Prostate gland (tissue), 2 donors: ENCODE results near the gene RCVRN. TPM values are rescaled to one million over a fixed set of nuclear protein-coding genes. Genes with fewer than 3 reads are reported as not detected.

Source experiments
- DNase-seq: peaks from one replicate; pipeline ENCODE4 v3.0.0-alpha.2; 2019; ENCODE audit warnings: low spot score
- H3K27ac ChIP-seq, 2 donors: fragments of 200-600 bp; sonication (generic); 2 replicates each; pipeline ENCODE4 v1.5.1; 2017 to 2019
- H3K27me3 ChIP-seq: fragments of 200-600 bp; sonication (generic); replicated peaks from 2 replicates; pipeline ENCODE4 v1.5.1; 2019; ENCODE audit not compliant: insufficient read depth
- H3K36me3 ChIP-seq, 2 donors: fragments of 200-600 bp; sonication (generic); 1 replicate in 1 of 2; 2 replicates in 1 of 2; pipeline versions ENCODE4 v1.5.1 to v1.8.1; 2017 to 2019
- H3K4me1 ChIP-seq: fragments of 200-600 bp; sonication (generic); replicated peaks from 2 replicates; pipeline ENCODE4 v1.5.1; 2019
- H3K4me3 ChIP-seq, 2 donors: fragments of 200-600 bp; sonication (generic); 2 replicates each; pipeline ENCODE4 v1.5.1; 2017 to 2019
- H3K9me3 ChIP-seq: fragments of 200-600 bp; sonication (generic); 2 replicates; pipeline ENCODE4 v1.5.1; 2017
- POLR2A ChIP-seq: fragments of 450-650 bp; IDR thresholded peaks from one replicate; pipeline ENCODE4 v1.6.1; 2016; ENCODE audit warnings: antibody characterized with exemption, mild to moderate bottlenecking
- POLR2AphosphoS5 ChIP-seq: sonication (generic); formaldehyde crosslinking; IDR thresholded peaks from one replicate; pipeline ENCODE4 v1.6.1; 2017; ENCODE audit warnings: antibody characterized with exemption
- whole genome bisulfite sequencing: methylation state at CpG from one replicate; pipeline ENCODE4 v1.1.5; 2018; 5-methylcytosine and 5-hydroxymethylcytosine counted together
- intact Hi-C: fragments of 100-400 bp; cut with DNase I; formaldehyde crosslinking; loops from one replicate; pipeline ENCODE4 v1.14.2; 2022
- total RNA-seq, 2 donors: library from RNA; depleted of rRNA; stranded (reverse); fragments of >200 nt; gene quantifications; one replicate each; pipeline ENCODE4 v1.1.0, GENCODE V29; 2016
- TF ChIP-seq, protein P1 (sequence below), 4 experiments: fragments of 200-600 bp in 2 of 4; fragments of 450-650 bp in 2 of 4; sonication (generic) in 2 of 4; IDR thresholded peaks; 1 replicate in 3 of 4; 2 replicates in 1 of 4; pipeline ENCODE4 v1.5.1; 2016 to 2019; ENCODE audit warnings: antibody characterized with exemption in 4 of 4, mild to moderate bottlenecking in 2 of 4, moderate library complexity in 2 of 4

The RCVRN gene
- total RNA-seq, 2 donors from 2014 or later: 0.23 TPM; not detected in 1

- 53% methylated on average over 3 of the region's 3 CpGs for WGBS
Observed at GRCh38 chr17:9868552-9868951, 36.5 kb downstream of the RCVRN start.

DNA sequence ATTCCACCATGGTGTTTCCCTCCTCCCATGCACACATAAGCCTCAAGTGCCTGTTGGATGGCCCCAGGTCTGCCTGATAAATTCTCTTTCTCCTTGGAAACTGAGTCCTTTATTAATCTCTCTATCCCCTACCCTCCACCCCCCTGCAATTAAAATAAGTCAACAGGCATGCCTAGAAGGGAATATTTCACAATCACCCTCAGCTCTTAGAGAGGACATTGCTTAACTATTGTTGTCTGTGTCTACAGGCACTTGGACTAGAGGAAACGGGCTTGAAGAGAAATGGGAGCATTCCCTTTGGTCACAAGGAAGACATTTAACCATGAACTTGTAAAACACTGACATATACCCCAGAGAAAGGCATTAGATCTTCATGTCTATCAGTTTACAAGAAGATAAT is 39.5 kb downstream of the RCVRN start:
- Histone ChIP-seq H3K9me3 (no peaks in the 10 kb centered on the region), H3K27ac (no peak overlapping the region), H3K36me3 (no peaks in the 10 kb centered on the region), H3K27me3 (no peaks in the 10 kb centered on the region), H3K4me3 (no peak overlapping the region), H3K4me1 (no peaks in the 10 kb centered on the region)
- 50% methylated on average over 1 of the region's 1 CpG for WGBS
- intact Hi-C loops: no loop called here
- DNase-seq: no peak
- TF ChIP-seq POLR2A (no peak), POLR2AphosphoS5 (no peak)
- TF ChIP-seq, protein P1, sequence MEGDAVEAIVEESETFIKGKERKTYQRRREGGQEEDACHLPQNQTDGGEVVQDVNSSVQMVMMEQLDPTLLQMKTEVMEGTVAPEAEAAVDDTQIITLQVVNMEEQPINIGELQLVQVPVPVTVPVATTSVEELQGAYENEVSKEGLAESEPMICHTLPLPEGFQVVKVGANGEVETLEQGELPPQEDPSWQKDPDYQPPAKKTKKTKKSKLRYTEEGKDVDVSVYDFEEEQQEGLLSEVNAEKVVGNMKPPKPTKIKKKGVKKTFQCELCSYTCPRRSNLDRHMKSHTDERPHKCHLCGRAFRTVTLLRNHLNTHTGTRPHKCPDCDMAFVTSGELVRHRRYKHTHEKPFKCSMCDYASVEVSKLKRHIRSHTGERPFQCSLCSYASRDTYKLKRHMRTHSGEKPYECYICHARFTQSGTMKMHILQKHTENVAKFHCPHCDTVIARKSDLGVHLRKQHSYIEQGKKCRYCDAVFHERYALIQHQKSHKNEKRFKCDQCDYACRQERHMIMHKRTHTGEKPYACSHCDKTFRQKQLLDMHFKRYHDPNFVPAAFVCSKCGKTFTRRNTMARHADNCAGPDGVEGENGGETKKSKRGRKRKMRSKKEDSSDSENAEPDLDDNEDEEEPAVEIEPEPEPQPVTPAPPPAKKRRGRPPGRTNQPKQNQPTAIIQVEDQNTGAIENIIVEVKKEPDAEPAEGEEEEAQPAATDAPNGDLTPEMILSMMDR (IDR thresholded peaks at IDR 0.05): no peak

More at GRCh38 chr17:9868552-9868951, 36.5 kb downstream of the RCVRN start:
- Histone ChIP-seq H3K9me3 (no peaks in the 10 kb centered on the region), H3K4me1 (no peaks in the 10 kb centered on the region), H3K27ac (no peak overlapping the region), H3K36me3 (no peaks in the 10 kb centered on the region), H3K27me3 (no peaks in the 10 kb centered on the region), H3K4me3 (no peak overlapping the region)
- DNase-seq: no peak
- TF ChIP-seq, protein P1 (IDR thresholded peaks at IDR 0.05): no peak
- TF ChIP-seq POLR2A (no peak), POLR2AphosphoS5 (no peak)
- intact Hi-C loops: no loop called here

- TF ChIP-seq POLR2AphosphoS5 (no peak), POLR2A (no peak)
- TF ChIP-seq, protein P1 (IDR thresholded peaks at IDR 0.05): no peak
- intact Hi-C loops: no loop called here
- Histone ChIP-seq H3K9me3 (no peaks in the 10 kb centered on the region), H3K27ac (no peak overlapping the region), H3K27me3 (no peaks in the 10 kb centered on the region), H3K36me3 (no peaks in the 10 kb centered on the region), H3K4me1 (no peaks in the 10 kb centered on the region), H3K4me3 (no peak overlapping the region)
- DNase-seq: no peak
- WGBS: 79% methylated on average over 4 of the region's 4 CpGs
Observed at GRCh38 chr17:9862949-9863348, 42.1 kb downstream of the RCVRN start.

- Histone ChIP-seq H3K4me1 (no peaks in the 10 kb centered on the region), H3K27me3 (no peaks in the 10 kb centered on the region), H3K27ac (no peak overlapping the region), H3K9me3 (no peaks in the 10 kb centered on the region), H3K4me3 (no peak overlapping the region), H3K36me3 (no peaks in the 10 kb centered on the region)
- WGBS: 95% methylated on average over 1 of the region's 1 CpG
- intact Hi-C loops: no loop called here
- DNase-seq: no peak
- TF ChIP-seq, protein P1 (IDR thresholded peaks at IDR 0.05): no peak
- no peak for TF ChIP-seq POLR2A
- no peak for TF ChIP-seq POLR2AphosphoS5
Observed at GRCh38 chr17:9862220-9862619, 42.9 kb downstream of the RCVRN start.

GRCh38 chr17:9860851-9861250 is 44.2 kb downstream of the RCVRN start:
- H3K27ac ChIP-seq: no peak overlapping the region
- TF ChIP-seq, protein P1 (IDR thresholded peaks at IDR 0.05): no peak
- TF ChIP-seq POLR2AphosphoS5 (no peak), POLR2A (no peak)
- H3K27me3 ChIP-seq: no peaks in the 10 kb centered on the region
- no peaks in the 10 kb centered on the region for H3K36me3 ChIP-seq
- 61% methylated on average over 7 of the region's 7 CpGs for WGBS
- intact Hi-C loops: no loop called here
- no peaks in the 10 kb centered on the region for H3K4me1 ChIP-seq
- DNase-seq: no peak
- no peak overlapping the region for H3K4me3 ChIP-seq
- H3K9me3 ChIP-seq: no peaks in the 10 kb centered on the region
